ENCODE results near the gene PLEKHD1.

Gene PLEKHD1

DNA sequence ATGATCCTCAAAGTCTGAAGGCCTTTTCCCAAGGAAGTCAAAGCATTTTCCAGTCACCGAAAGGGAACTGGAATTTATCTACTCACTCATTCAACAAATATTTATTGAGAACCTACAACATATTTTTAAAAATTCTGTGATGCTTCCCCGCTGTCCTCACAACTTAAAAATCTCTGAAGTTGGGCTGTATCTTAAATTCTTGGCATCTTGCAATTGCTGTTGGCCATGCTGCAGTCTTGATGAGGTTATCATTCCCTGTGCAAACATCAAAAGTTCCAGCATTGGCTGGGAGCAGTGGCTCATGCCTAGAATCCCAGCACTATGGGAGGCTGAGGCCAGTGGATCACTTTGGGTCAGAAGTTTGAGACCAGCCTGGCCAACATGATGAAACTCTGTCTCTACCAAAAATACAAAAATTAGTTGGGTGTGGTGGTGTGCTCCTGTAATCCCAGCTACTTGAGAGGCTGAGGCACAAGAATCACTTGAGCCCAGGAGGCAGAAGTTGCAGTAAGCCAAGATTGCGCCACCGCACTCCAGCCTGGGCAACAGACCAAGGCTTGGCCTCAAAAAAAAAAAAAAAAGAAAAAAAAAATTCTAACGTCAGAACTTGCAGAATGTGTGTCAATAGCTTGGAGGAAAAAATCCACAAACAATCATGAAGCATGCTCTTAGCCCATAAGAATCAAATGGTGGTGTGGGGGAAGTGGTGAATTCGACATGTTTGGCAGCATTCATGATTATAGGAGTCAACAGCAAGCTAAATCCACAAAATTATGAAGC is 55.3 kb downstream of the PLEKHD1 start:
- in situ Hi-C loops (cut with MboI; ENCODE audit: low pct_unique_long_range_greater_than_20kb, low sequenced_read_pairs), result no loop called here
- DNase-seq, result no peak

DNA sequence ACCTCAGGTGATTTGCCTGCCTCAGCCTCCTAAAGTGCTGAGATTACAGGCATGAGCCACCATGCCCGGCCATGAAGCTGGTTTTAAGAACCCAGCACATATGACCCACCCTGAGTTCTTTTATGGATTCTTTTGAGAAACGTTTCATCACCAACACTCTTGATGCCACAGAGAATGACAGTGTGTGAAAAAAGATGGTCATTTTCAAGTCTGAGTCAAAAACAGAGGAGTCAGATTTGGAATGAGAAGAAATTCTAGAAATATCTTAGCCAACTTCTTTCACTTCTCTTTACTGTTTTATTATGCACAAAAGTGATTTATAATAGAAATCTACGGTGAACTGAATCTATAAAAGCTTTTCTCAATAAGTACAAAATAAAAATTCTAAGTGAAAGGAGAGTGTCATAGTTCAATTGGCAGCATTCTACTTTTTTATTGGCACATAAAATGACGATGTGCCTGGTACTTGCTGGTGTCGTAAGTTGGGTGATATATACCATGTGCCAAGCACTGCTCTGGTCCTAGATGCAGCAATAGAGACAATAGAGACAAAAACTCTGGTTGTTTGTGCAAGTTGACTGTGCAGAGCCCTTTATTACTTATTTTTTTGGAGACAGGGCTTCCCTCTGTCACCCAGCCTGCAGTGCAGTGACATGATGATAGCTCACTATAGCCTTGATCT is 56.3 kb downstream of the PLEKHD1 start:
- DNase-seq, result no peak
- in situ Hi-C loops (cut with MboI; ENCODE audit: low pct_unique_long_range_greater_than_20kb, low sequenced_read_pairs), result no loop called here

GRCh38 chr14:69542311-69542710 is 57.8 kb downstream of the PLEKHD1 start:
- DNase-seq, result no peak
- in situ Hi-C loops (cut with MboI; ENCODE audit: low pct_unique_long_range_greater_than_20kb, low sequenced_read_pairs), result no loop called here

GRCh38 chr14:69543341-69544115 is 59.0 kb downstream of the PLEKHD1 start:
- in situ Hi-C loops (cut with MboI; ENCODE audit: low pct_unique_long_range_greater_than_20kb, low sequenced_read_pairs), result no loop called here
- DNase-seq, result peak; percentile 57

DNA sequence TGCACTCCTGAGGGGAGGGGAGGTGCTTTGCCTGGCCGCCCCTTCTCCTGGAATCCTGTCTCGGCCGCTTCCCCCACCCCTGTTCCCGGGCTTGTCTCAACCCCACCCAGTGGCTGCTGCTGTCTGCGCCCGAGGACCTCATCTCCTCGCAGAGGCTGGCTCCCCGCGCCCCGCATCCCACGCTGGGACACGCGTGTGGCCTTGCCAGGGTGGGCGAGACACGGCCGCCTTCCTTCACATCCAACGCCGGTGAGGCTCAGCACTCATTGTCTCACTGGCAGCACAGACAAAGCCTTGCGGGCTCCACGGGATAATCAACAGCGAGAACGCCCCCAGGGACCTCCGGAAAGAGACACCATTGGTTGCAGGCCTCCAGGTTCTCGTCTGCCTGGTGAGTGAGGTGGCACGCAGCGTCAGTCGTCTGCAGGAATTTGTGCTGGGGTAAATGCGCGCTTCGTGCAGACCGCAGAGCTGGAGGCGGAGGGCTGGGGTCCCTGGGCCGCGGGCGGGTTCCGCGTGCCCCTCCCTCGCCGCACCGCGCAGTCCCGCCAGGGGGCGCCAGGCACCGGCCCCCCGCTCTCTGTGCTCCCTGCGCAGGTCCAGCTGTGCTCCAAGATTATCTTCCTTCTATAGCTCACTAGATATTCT is 63.3 kb downstream of the PLEKHD1 start:
- in situ Hi-C loops (cut with MboI; ENCODE audit: low pct_unique_long_range_greater_than_20kb, low sequenced_read_pairs), result no loop called here
- DNase-seq, result no peak

DNA sequence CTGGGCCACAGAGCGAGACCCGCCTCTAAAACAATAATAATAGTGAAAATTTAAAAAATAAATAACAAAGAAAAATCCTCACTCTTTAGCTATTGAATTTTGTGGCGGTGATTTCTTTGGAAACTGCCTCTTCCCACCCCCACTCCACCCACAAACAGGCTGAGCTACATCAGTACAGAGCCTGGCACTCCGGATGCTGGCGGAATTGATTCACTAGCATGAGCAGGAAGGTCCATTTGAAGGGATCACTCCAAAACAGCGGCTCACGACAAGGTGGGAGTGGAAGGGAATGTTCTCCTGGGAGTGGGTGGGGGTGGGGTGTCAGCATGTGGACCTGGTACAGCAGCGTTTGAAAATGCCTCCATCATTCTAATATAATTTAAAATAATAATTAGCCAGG is 64.0 kb downstream of the PLEKHD1 start:
- in situ Hi-C loops (cut with MboI; ENCODE audit: low pct_unique_long_range_greater_than_20kb, low sequenced_read_pairs), result no loop called here
- no peak for DNase-seq

DNA sequence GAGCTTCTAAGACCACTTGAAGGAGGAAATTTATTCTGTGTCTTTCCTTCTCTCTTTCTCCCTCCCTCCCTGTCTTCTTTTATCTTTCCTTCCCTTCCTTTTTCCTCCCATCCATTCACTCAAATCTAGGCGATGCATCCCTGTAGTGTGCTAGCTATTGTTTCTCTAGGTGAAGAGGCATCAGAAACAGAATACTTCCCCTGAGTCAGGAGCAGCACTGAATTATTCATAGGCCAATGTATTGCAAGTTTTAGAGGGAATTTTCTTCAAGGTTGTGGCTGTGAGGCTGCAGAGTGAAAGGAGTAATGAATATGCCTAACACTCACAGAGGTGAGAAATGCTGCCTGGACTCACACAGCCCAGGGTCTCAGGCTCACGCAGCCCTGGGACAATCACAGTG is 67.0 kb downstream of the PLEKHD1 start:
- DNase-seq, result no peak
- in situ Hi-C loops (cut with MboI; ENCODE audit: low pct_unique_long_range_greater_than_20kb, low sequenced_read_pairs), result no loop called here

DNA sequence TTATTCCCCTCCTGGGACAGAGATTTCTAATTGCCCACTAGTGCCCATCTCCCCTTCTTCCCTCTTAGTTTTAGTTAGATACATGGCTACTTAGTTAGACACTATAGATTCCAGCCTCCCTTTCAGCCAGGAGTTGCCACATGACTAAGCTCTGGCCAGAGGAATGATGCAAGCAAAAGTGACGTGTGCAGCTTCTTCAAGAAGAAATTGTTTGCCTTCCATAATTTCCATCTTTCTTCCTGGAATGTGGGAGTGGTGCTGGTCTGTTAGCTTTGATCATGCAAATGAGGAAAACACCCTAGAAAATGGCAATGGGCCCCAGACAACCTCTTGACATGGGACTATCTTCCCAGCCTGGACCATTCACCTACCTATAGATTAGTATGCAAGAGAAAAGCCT is 68.7 kb downstream of the PLEKHD1 start:
- DNase-seq, result no peak
- in situ Hi-C loops (cut with MboI; ENCODE audit: low pct_unique_long_range_greater_than_20kb, low sequenced_read_pairs), result no loop called here

GRCh38 chr14:69554500-69554899 is 70.0 kb downstream of the PLEKHD1 start:
- in situ Hi-C loops (cut with MboI; ENCODE audit: low pct_unique_long_range_greater_than_20kb, low sequenced_read_pairs), result no loop called here
- DNase-seq, result no peak

- in situ Hi-C loops (cut with MboI; ENCODE audit: low pct_unique_long_range_greater_than_20kb, low sequenced_read_pairs), result no loop called here
- DNase-seq, result no peak
Measured at GRCh38 chr14:69558774-69559173, 74.2 kb downstream of the PLEKHD1 start.

- no peak for DNase-seq
- in situ Hi-C loops (cut with MboI; ENCODE audit: low pct_unique_long_range_greater_than_20kb, low sequenced_read_pairs), result no loop called here
Measured at GRCh38 chr14:69559581-69560011, 75.1 kb downstream of the PLEKHD1 start.

DNA sequence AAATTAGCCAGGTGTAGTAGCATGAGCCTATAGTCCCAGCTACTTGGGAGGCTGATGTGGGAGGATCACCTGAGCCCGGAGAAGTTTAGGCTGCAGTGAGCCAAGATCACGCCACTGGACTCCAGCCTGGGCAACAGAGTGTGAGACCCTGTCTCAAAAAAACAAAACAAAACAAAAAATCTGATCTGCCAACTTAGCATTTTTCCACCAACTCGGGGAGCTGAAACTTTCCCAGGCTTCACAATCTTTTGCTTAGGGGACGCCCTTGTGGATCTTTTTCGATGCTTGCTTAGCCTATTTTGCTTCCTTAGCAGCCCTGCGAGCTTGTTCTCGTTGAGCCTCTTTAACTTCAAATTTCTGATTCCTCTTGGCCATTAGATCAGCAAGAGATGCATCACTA is 76.3 kb downstream of the PLEKHD1 start:
- in situ Hi-C loops (cut with MboI; ENCODE audit: low pct_unique_long_range_greater_than_20kb, low sequenced_read_pairs), result no loop called here
- no peak for DNase-seq

- in situ Hi-C loops (cut with MboI; ENCODE audit: low pct_unique_long_range_greater_than_20kb, low sequenced_read_pairs), result no loop called here
- DNase-seq, result no peak
Measured at GRCh38 chr14:69561893-69562292, 77.4 kb downstream of the PLEKHD1 start.

GRCh38 chr14:69567563-69567962 is 83.0 kb downstream of the PLEKHD1 start:
- DNase-seq, result no peak
- in situ Hi-C loops (cut with MboI; ENCODE audit: low pct_unique_long_range_greater_than_20kb, low sequenced_read_pairs), result no loop called here

GRCh38 chr14:69569859-69570258 is 85.3 kb downstream of the PLEKHD1 start:
- no peak for DNase-seq
- in situ Hi-C loops (cut with MboI; ENCODE audit: low pct_unique_long_range_greater_than_20kb, low sequenced_read_pairs), result loop anchor here (10.0 kb wide), 1 partner anchor 455 kb away; no protein-coding TSS in a partner anchor

- DNase-seq, result no peak
- in situ Hi-C loops (cut with MboI; ENCODE audit: low pct_unique_long_range_greater_than_20kb, low sequenced_read_pairs), result loop anchor here (10.0 kb wide), 1 partner anchor 454 kb away; no protein-coding TSS in a partner anchor
Measured at GRCh38 chr14:69570836-69571330, 86.4 kb downstream of the PLEKHD1 start.

DNA sequence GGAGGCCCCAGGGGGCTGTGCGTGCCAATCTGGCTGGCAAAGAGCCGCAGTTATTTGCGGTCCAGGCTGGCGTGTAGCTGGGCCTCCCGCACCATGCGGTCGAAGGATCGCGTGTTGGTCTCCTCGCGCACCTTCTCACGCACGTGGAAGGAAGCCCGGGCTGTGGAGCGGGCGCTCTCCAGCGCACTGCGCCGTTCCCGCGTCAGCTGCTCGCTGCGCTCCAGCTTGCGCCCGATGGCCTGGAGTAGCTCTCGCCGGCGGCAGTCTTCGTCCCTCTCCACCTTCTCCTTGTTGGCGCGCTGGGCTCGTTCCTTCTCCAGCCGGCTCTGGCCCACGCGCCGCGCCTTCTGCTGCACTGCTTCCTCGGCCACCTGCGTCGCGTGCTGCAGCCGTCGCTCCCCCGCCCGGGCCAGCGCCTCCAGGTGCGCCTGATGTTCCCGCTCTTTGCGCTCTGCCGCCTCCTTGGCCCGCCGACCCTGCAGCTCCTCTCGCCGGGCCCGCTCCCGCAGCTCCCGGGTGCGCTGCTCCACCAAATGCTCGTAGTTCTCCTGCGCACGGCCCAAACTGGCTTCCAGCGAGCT is 87.0 kb downstream of the PLEKHD1 start:
- in situ Hi-C loops (cut with MboI; ENCODE audit: low pct_unique_long_range_greater_than_20kb, low sequenced_read_pairs), result loop anchor here (10.0 kb wide), 1 partner anchor 453 kb away; no protein-coding TSS in a partner anchor
- DNase-seq, result no peak

DNA sequence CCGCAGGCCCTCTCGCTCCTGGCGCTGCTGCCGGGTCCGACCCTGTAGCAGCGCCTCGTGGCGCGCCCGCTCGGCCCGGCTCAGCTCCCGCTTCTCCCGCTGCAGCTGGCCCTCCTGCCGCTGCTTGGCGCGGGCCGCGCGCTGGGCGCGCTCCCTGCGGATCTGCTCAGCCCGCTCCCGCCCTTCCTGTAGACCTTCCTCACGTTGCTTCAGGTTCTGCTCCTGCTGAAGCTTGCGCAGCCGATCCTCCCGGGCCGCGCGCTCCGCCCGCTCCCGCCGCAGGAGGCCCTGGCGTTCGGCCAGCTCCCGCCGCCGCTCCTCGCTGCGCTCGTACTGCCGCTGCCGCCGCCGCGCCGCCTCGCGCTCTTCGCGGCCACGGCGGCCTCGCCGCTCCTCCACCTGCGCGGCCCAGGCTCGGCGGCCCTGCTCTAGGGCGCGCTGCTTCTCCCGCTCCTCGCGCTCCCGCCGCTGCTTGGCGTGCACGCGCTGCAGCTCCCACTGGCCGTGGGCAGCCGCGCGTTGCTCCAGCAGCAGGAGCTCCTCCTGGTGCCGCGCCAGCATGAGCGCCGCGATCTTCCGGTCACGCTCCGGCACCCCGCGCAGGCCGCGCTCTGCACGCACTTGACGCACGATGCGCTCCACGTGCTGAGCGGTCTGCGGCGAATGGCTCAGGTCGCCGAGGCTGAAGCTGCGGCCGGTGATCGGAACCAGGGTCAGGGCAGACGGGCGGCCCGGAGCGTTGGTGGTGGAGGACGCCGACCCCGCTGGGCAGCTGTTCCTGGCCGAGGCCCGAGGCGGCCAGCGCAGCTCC is 87.7 kb downstream of the PLEKHD1 start:
- in situ Hi-C loops (cut with MboI; ENCODE audit: low pct_unique_long_range_greater_than_20kb, low sequenced_read_pairs), result loop anchor here (10.0 kb wide), 1 partner anchor 453 kb away; no protein-coding TSS in a partner anchor
- peak; percentile 42 for DNase-seq

Data from KBM-7 (cell line).